Body of pancreas (tissue), 4 donors: ENCODE data around the gene SLC44A1.

ENCODE experiments used
- POLR2A ChIP-seq, 3 donors: fragments of 450-650 bp; IDR thresholded peaks; one replicate each; pipeline ENCODE4 v1.6.1; 2016; ENCODE audit warnings: antibody characterized with exemption in 3 of 3, mild to moderate bottlenecking in 2 of 3
- TF ChIP-seq, protein P1 (sequence below), 7 experiments: fragments of 450-650 bp in 4 of 7; fragments of 200-600 bp in 3 of 7; sonication (generic) in 3 of 7; IDR thresholded peaks; one replicate each; pipeline ENCODE4 v1.5.1; 2016 to 2019; ENCODE audit warnings: antibody characterized with exemption in 7 of 7

DNA sequence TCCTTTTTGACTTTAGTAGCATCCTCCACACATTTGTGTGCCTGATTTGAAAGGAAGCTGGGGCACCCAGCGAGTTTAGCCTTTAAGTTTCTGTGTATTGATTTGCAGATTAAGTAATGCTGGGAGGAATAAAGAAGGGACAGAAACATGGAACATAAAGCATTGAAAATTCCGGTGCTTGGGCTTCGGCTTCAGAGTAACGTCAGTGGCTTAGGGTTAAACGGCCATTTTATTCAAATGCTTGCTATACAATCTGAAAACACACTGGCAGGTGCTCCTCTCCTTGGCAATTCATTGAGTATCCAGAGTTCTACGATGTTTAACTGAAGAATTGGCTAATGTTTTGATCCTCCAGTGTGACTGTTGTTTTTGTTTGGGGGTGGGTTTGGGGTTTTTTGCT lies 145.3 kb downstream of the SLC44A1 start:
- TF ChIP-seq, protein P1, sequence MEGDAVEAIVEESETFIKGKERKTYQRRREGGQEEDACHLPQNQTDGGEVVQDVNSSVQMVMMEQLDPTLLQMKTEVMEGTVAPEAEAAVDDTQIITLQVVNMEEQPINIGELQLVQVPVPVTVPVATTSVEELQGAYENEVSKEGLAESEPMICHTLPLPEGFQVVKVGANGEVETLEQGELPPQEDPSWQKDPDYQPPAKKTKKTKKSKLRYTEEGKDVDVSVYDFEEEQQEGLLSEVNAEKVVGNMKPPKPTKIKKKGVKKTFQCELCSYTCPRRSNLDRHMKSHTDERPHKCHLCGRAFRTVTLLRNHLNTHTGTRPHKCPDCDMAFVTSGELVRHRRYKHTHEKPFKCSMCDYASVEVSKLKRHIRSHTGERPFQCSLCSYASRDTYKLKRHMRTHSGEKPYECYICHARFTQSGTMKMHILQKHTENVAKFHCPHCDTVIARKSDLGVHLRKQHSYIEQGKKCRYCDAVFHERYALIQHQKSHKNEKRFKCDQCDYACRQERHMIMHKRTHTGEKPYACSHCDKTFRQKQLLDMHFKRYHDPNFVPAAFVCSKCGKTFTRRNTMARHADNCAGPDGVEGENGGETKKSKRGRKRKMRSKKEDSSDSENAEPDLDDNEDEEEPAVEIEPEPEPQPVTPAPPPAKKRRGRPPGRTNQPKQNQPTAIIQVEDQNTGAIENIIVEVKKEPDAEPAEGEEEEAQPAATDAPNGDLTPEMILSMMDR (IDR thresholded peaks at IDR 0.05) = no peak
- TF ChIP-seq POLR2A (IDR thresholded peaks at IDR 0.05) = no peak
